Progenitor cell of endocrine pancreas (in vitro differentiated cells): ENCODE results near the gene UVRAG. TPM values are rescaled to one million over a fixed set of nuclear protein-coding genes. Genes with fewer than 3 reads are reported as not detected.

Experiments
- DNase-seq: peaks from one replicate; pipeline ENCODE4 v3.0.0; 2021; ENCODE audit warnings: low spot score; ENCODE audit not compliant: unreplicated experiment
- H3K27ac Mint-ChIP-seq: 2 replicates; pipeline ENCODE4 v1.8.0; 2021; ENCODE audit warnings: mild to moderate bottlenecking, moderate library complexity, mixed read lengths
- H3K27me3 Mint-ChIP-seq: 2 replicates; pipeline ENCODE4 v1.8.0; 2021; ENCODE audit warnings: mixed read lengths
- H3K36me3 Mint-ChIP-seq: 2 replicates; pipeline ENCODE4 v1.8.0; 2022; ENCODE audit warnings: mixed read lengths; ENCODE audit not compliant: insufficient read depth
- H3K4me1 Mint-ChIP-seq: 2 replicates; pipeline ENCODE4 v1.8.0; 2021; ENCODE audit warnings: low read depth, mixed read lengths
- H3K4me3 Mint-ChIP-seq: 2 replicates; pipeline ENCODE4 v1.8.0; 2021; ENCODE audit warnings: low read depth, mild to moderate bottlenecking, moderate library complexity, mixed read lengths
- H3K9me3 Mint-ChIP-seq: 2 replicates; pipeline ENCODE4 v1.8.0; 2021; ENCODE audit warnings: low read depth, mixed read lengths
- CTCF ChIP-seq: fragments of 200-600 bp; sonication (generic); IDR thresholded peaks from one replicate; pipeline ENCODE4 v1.5.0; 2021; ENCODE audit warnings: antibody characterized with exemption, mild to moderate bottlenecking; ENCODE audit not compliant: unreplicated experiment
- total RNA-seq: library from RNA; stranded (reverse); gene quantifications from 2 replicates; pipeline ENCODE4 v1.2.1, GENCODE V29; 2021

The UVRAG gene
- total RNA-seq, 1 donor from 2014 or later, result 25.7 TPM

GRCh38 chr11:75814363-75814676 is 690 bp upstream of the UVRAG start:
- no peaks in the 10 kb centered on the region for H3K27me3 Mint-ChIP-seq
- H3K4me1 Mint-ChIP-seq, result peaks cover 12% of the 10 kb centered on the region
- H3K4me3 Mint-ChIP-seq, result no peak overlapping the region
- TF ChIP-seq CTCF, result no peak
- DNase-seq, result no peak
- no peaks in the 10 kb centered on the region for H3K9me3 Mint-ChIP-seq
- peak overlapping the region; percentile 98 for H3K27ac Mint-ChIP-seq
- no peaks in the 10 kb centered on the region for H3K36me3 Mint-ChIP-seq

- H3K9me3 Mint-ChIP-seq, result no peaks in the 10 kb centered on the region
- H3K4me1 Mint-ChIP-seq, result peaks cover 12% of the 10 kb centered on the region
- peak; percentile 15 for TF ChIP-seq CTCF
- no peaks in the 10 kb centered on the region for H3K27me3 Mint-ChIP-seq
- DNase-seq, result peak; percentile 18
- peak overlapping the region; percentile 98 for H3K27ac Mint-ChIP-seq
- H3K4me3 Mint-ChIP-seq, result no peak overlapping the region
- H3K36me3 Mint-ChIP-seq, result no peaks in the 10 kb centered on the region
These were observed 547 bp downstream of the UVRAG start for GRCh38 chr11:75815345-75816168.

GRCh38 chr11:75816561-75817239 is 1.7 kb downstream of the UVRAG start:
- no peak for TF ChIP-seq CTCF
- no peak for DNase-seq
- Mint-ChIP-seq H3K36me3 (peaks cover 3% of the 10 kb centered on the region), H3K4me1 (peaks cover 12% of the 10 kb centered on the region), H3K27ac (no peak overlapping the region), H3K9me3 (no peaks in the 10 kb centered on the region), H3K27me3 (no peaks in the 10 kb centered on the region), H3K4me3 (no peak overlapping the region)

DNA sequence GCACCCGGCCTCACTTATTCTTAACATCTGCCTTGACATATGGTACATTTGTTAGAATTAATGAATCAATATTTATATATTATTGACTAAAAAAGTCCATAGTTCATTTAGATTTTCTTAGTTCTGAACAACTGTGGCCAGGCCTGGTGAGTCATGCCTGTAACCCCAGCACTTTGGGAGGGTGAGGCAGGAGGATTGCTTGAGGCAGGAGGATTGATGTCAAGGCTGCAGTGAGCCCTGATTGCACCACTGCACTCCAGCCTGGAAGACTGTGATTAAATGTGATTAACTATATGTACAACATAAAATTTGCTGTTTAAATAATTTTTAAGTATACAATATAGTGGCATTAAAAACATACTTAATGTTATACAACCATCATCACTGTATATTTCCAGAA is 5.6 kb downstream of the UVRAG start:
- DNase-seq, result no peak
- no peak for TF ChIP-seq CTCF
- no peaks in the 10 kb centered on the region for H3K9me3 Mint-ChIP-seq
- H3K27ac Mint-ChIP-seq, result peak overlapping the region; percentile 74
- peaks cover 5% of the 10 kb centered on the region for H3K4me1 Mint-ChIP-seq
- no peak overlapping the region for H3K4me3 Mint-ChIP-seq
- H3K36me3 Mint-ChIP-seq, result peaks cover 6% of the 10 kb centered on the region
- no peaks in the 10 kb centered on the region for H3K27me3 Mint-ChIP-seq

DNA sequence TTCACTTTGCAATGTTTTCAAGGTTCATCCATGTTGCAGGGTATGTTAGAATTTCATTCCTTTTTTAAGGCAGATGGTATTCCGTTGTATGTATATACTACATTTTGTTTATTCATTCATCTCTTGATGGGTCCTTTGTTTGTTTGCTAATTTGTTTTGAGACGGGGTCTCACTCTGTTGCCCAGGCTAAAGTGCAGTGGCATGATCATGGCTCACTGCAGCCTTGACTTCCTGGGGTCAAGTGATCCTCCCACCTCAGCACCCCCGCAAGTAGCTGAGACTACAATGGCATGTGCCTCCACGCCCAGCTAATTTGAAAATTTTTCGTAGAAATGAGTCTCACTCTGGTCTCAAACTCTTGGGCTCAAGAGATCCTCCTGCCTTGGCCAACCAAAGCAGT is 6.2 kb downstream of the UVRAG start:
- Mint-ChIP-seq H3K27ac (no peak overlapping the region), H3K4me3 (no peak overlapping the region), H3K4me1 (peaks cover 5% of the 10 kb centered on the region), H3K36me3 (peaks cover 6% of the 10 kb centered on the region), H3K9me3 (no peaks in the 10 kb centered on the region), H3K27me3 (no peaks in the 10 kb centered on the region)
- DNase-seq, result no peak
- no peak for TF ChIP-seq CTCF
